Testis (tissue), 2 donors: ENCODE data around the gene CHKA.

Source experiments
- CTCF ChIP-seq, 3 experiments: fragments of 450-650 bp in 2 of 3; fragments of 200-600 bp in 1 of 3; sonication (generic) in 1 of 3; IDR thresholded peaks; one replicate each; pipeline ENCODE4 v1.5.1; 2016 to 2019; ENCODE audit warnings: antibody characterized with exemption in 3 of 3, mild to moderate bottlenecking in 2 of 3, moderate library complexity in 1 of 3
- POLR2A ChIP-seq: fragments of 450-650 bp; IDR thresholded peaks from one replicate; pipeline ENCODE4 v1.6.1; 2017; ENCODE audit warnings: antibody characterized with exemption, mild to moderate bottlenecking, moderate library complexity

GRCh38 chr11:68014947-68015447 is 106.2 kb downstream of the CHKA start:
- TF ChIP-seq CTCF (IDR thresholded peaks at IDR 0.05): no peak
- no peak for TF ChIP-seq POLR2A
